Heart left ventricle (tissue), 16 donors: ENCODE data around the gene WNT11. TPM values are rescaled to one million over a fixed set of nuclear protein-coding genes. Genes with fewer than 3 reads are reported as not detected.

ENCODE experiments used
- ATAC-seq, 4 donors: fragments of 200-7000 bp; cut with Tn5 transposase; one replicate each; pipeline ENCODE4 v1.9.1; 2020 to 2022; ENCODE audit warnings: moderate library complexity in 4 of 4, mild to moderate bottlenecking in 3 of 4, moderate number of reproducible peaks in 1 of 4
- DNase-seq, 5 donors: peaks; one replicate each; pipeline ENCODE4 v3.0.0-alpha.2; 2020
- H3K27ac ChIP-seq, 12 donors: fragments of 200-600 bp; sonication (generic) in 4 of 12; one replicate each; pipeline versions ENCODE4 v1.5.0 to v1.8.0; 2016 to 2022; ENCODE audit warnings: mild to moderate bottlenecking in 2 of 12
- H3K27me3 ChIP-seq, 9 donors: fragments of 200-600 bp; sonication (generic) in 2 of 9; one replicate each; pipeline versions ENCODE4 v1.5.1 to v1.8.0; 2016 to 2022; ENCODE audit warnings: mild to moderate bottlenecking in 3 of 9
- H3K36me3 ChIP-seq, 9 donors: fragments of 200-600 bp; sonication (generic) in 2 of 9; one replicate each; pipeline versions ENCODE4 v1.5.0 to v1.8.0; 2018 to 2022; ENCODE audit warnings: mild to moderate bottlenecking in 2 of 9
- H3K4me1 ChIP-seq, 12 donors: fragments of 200-600 bp; sonication (generic) in 4 of 12; one replicate each; pipeline versions ENCODE4 v1.5.0 to v1.8.0; 2016 to 2022; ENCODE audit warnings: mild to moderate bottlenecking in 3 of 12
- H3K4me3 ChIP-seq, 12 donors: fragments of 200-600 bp; sonication (generic) in 4 of 12; one replicate each; pipeline versions ENCODE4 v1.5.0 to v1.8.0; 2017 to 2022; ENCODE audit warnings: mild to moderate bottlenecking in 9 of 12, moderate library complexity in 4 of 12
- H3K9me3 ChIP-seq, 12 donors: fragments of 200-600 bp; sonication (generic) in 4 of 12; one replicate each; pipeline versions ENCODE4 v1.5.0 to v1.8.0; 2016 to 2022; ENCODE audit warnings: mild to moderate bottlenecking in 1 of 12
- CTCF ChIP-seq, 12 donors: fragments of 200-600 bp; sonication (generic) in 4 of 12; IDR thresholded peaks; one replicate each; pipeline versions ENCODE4 v1.5.0 to v1.8.0; 2018 to 2022; ENCODE audit warnings: antibody characterized with exemption in 12 of 12, mild to moderate bottlenecking in 5 of 12
- POLR2A ChIP-seq, 2 donors: fragments of 450-650 bp; IDR thresholded peaks; one replicate each; pipeline ENCODE4 v1.6.1; 2017; ENCODE audit warnings: antibody characterized with exemption in 2 of 2, mild to moderate bottlenecking in 2 of 2, moderate library complexity in 2 of 2
- WGBS, 4 donors: extraction: QIAGEN DNeasy Blood & Tissue Kit in 2 of 4; methylation state at CpG; one replicate each; pipeline versions ENCODE4 v1.1.5 to v1.1.7; 2013 to 2018; 5-methylcytosine and 5-hydroxymethylcytosine counted together
- intact Hi-C, 10 donors: fragments of 100-400 bp; cut with DNase I; formaldehyde crosslinking; loops; one replicate each; pipeline versions ENCODE4 v1.11.1 to v1.14.2; 2022
- polyA plus RNA-seq, 2 donors: library from polyadenylated mRNA; stranded (reverse); fragments of 200-250 nt; gene quantifications; one replicate each; pipeline ENCODE4 v1.2.3, GENCODE V29; 2013
- total RNA-seq, 9 donors: library from RNA; depleted of rRNA in 2 of 9; stranded (reverse); fragments of >200 nt in 2 of 9; fragmentation: NEBNext Ultra II Directional in 3 of 9; extraction: Animal tissue kit (Norgen Biotek cat#: 25700) in 3 of 9; gene quantifications; one replicate each; pipeline versions ENCODE4 v1.1.0 to v1.2.4, GENCODE V29; 2016 to 2023
- donor health status: ischemic (EF 13 %, LVEDD 7.1; RV severe dilation, severe dysfunction).
- donor health status: healthy with polysubstance abuse.
- donor health status: DM: no; HTN: yes; CAD: no.
- donor health status: DM: no; HTN: no; CAD: no.
- donor health status: ischemic (EF 25% LVEDD 6.9; RV normal size, moderate dysfunction).
- donor health status: ischemic (EF 25% LVEDD 5.7; RV mildly dilated, moderate dysfunction).
- donor health status: healthy.
- donor health status: DM: yes; HTN: yes; CAD: no.
- donor health status: ischemic (EF 35%, LVEDD 5.7; RV mildly dilated, moderate dysfunction).
- donor health status: nonischemic (EF 11% LVEDD 7.7; RV severe dilation, severe dysfunction).
- donor health status: DM: yes; HTN: yes; CAD: no.
- donor health status: PGD.
- donor health status: ischemic (EF 29% LVEDD 5.4; RV normal size, mild dysfunction).
- donor health status: nonischemic (EF 23%, LVEDD 6.1; RV moderate dilation, normal function).

Gene WNT11
- total and polyA plus RNA-seq, 11 donors, result 3.8 to 20.9 (median 8.1) TPM

- intact Hi-C loops, result loop anchor here (1.0 to 10.0 kb wide), 11 partner anchors 164 to 351 kb away; partner anchors contain the start of gene UVRAG (in 1 of the 10)
- Histone ChIP-seq H3K4me3 (peak overlapping the region in 11 of 12 donors; percentile 19 to 66 (median 48)), H3K4me1 (peaks cover 0 to 17% (median 12%) of the 10 kb centered on the region in 12 donors), H3K9me3 (no peaks in the 10 kb centered on the region), H3K27ac (no peak overlapping the region), H3K27me3 (no peaks in the 10 kb centered on the region), H3K36me3 (no peaks in the 10 kb centered on the region)
- DNase-seq, result peak in 1 of 5 donors; percentile 19
- 56 to 62% (median 56%) methylated on average over 12 to 13 of the region's 13 CpGs for WGBS, 4 donors
- TF ChIP-seq POLR2A (IDR thresholded peaks at IDR 0.05) (no peak), CTCF (IDR thresholded peaks at IDR 0.05) (no peak)
- peak in 1 of 4 donors; percentile 12 for ATAC-seq
These were observed 53.3 kb downstream of the WNT11 start for GRCh38 chr11:76152741-76153570.

GRCh38 chr11:76152086-76152681, 54.1 kb downstream of the WNT11 start:
- peak; percentile 93 to 97 (median 96) for TF ChIP-seq CTCF (IDR thresholded peaks at IDR 0.05)
- TF ChIP-seq POLR2A (IDR thresholded peaks at IDR 0.05), result no peak
- H3K4me3 ChIP-seq, result peak overlapping the region in 11 of 12 donors; percentile 19 to 66 (median 48)
- WGBS, 4 donors, result 13 to 23% (median 17%) methylated on average over 23 to 30 of the region's 30 CpGs
- ATAC-seq, result peak; percentile 80 to 92 (median 91)
- no peaks in the 10 kb centered on the region for H3K36me3 ChIP-seq
- peaks cover 0 to 17% (median 12%) of the 10 kb centered on the region in 12 donors for H3K4me1 ChIP-seq
- no peaks in the 10 kb centered on the region for H3K27me3 ChIP-seq
- intact Hi-C loops, result loop anchor here (1.0 to 10.0 kb wide), 11 partner anchors 165 to 350 kb away; partner anchors contain the start of gene UVRAG (in 1 of the 10)
- H3K9me3 ChIP-seq, result no peaks in the 10 kb centered on the region
- H3K27ac ChIP-seq, result peak overlapping the region in 4 of 12 donors; percentile 4 to 34 (median 20)
- peak; percentile 86 to 95 (median 89) for DNase-seq

- Histone ChIP-seq H3K36me3 (no peaks in the 10 kb centered on the region), H3K4me3 (peak overlapping the region in 3 of 12 donors; percentile 52 to 66 (median 56)), H3K9me3 (no peaks in the 10 kb centered on the region), H3K27me3 (no peaks in the 10 kb centered on the region), H3K4me1 (peaks cover 0 to 20% (median 13%) of the 10 kb centered on the region in 12 donors), H3K27ac (peak overlapping the region in 1 of 12 donors; percentile 24)
- TF ChIP-seq POLR2A (IDR thresholded peaks at IDR 0.05) (no peak), CTCF (IDR thresholded peaks at IDR 0.05) (no peak)
- no peak for ATAC-seq
- 78 to 84% (median 80%) methylated on average over 5 of the region's 5 CpGs for WGBS, 4 donors
- intact Hi-C loops, result loop anchor here (1.0 to 10.0 kb wide), 12 partner anchors 166 to 349 kb away; partner anchors contain the start of gene UVRAG (in 1 of the 10)
- DNase-seq, result no peak
These were observed 54.7 kb downstream of the WNT11 start for GRCh38 chr11:76151556-76152085.
